Parathyroid adenoma (tissue), 2 donors: ENCODE data around the gene LTBP2.

Source experiments
- H2AFZ ChIP-seq: fragments of 300-600 bp; sonication (generic); one replicate; pipeline ENCODE4 v1.7.0; 2017; ENCODE audit warnings: antibody characterized with exemption, mild to moderate bottlenecking
- H3K27ac ChIP-seq: fragments of 300-600 bp; sonication (generic); one replicate; pipeline ENCODE4 v1.7.0; 2017
- H3K27me3 ChIP-seq: fragments of 300-600 bp; sonication (generic); one replicate; pipeline ENCODE4 v1.7.0; 2017; ENCODE audit warnings: low read length; ENCODE audit not compliant: control insufficient read depth, insufficient read depth
- H3K36me3 ChIP-seq: fragments of 300-600 bp; sonication (generic); one replicate; pipeline ENCODE4 v1.7.0; 2017; ENCODE audit warnings: low read length; ENCODE audit not compliant: control insufficient read depth, insufficient read depth
- H3K4me1 ChIP-seq: fragments of 300-600 bp; sonication (generic); one replicate; pipeline ENCODE4 v1.7.0; 2017; ENCODE audit warnings: control low read depth
- H3K4me2 ChIP-seq: fragments of 300-600 bp; sonication (generic); one replicate; pipeline ENCODE4 v1.7.0; 2017; ENCODE audit warnings: low read length
- H3K4me3 ChIP-seq: fragments of 300-600 bp; sonication (generic); one replicate; pipeline ENCODE4 v1.7.0; 2017; ENCODE audit warnings: low read depth, low read length
- H3K79me2 ChIP-seq: fragments of 300-600 bp; sonication (generic); one replicate; pipeline ENCODE4 v1.7.0; 2017; ENCODE audit warnings: control low read depth
- H3K9ac ChIP-seq: fragments of 300-600 bp; sonication (generic); one replicate; pipeline ENCODE4 v1.7.0; 2017; ENCODE audit warnings: mild to moderate bottlenecking
- H3K9me3 ChIP-seq: fragments of 300-600 bp; sonication (generic); one replicate; pipeline ENCODE4 v1.7.0; 2017; ENCODE audit warnings: low read length; ENCODE audit not compliant: control insufficient read depth
- TF ChIP-seq, protein P1 (sequence below): fragments of 300-600 bp; sonication (generic); IDR thresholded peaks from one replicate; pipeline ENCODE4 v1.7.0; 2017; ENCODE audit warnings: antibody characterized with exemption, mild to moderate bottlenecking
- donor health status: primary hyperparathyroidism.

LTBP2 gene

DNA sequence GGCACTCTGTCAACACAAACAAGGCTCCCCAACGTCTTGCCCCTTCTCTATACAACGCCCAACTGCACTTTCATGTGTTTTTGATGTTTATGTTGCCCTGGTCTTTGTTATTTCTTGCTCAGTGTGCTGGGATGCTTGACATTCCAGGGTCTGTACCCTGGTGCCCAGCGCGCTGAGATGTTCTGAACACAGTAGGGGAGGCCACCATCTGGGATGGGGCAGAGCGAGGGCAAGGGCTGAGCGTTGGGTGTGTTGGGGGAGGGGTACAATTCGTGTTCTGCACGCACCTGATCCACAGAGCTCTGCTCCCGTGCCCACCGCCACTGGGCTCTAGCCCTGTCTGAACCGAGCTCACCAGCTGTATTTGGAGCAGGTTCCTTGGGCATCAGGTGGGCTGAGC lies 65.6 kb downstream of the LTBP2 start:
- H3K9ac ChIP-seq, result no peak overlapping the region
- TF ChIP-seq, protein P1, sequence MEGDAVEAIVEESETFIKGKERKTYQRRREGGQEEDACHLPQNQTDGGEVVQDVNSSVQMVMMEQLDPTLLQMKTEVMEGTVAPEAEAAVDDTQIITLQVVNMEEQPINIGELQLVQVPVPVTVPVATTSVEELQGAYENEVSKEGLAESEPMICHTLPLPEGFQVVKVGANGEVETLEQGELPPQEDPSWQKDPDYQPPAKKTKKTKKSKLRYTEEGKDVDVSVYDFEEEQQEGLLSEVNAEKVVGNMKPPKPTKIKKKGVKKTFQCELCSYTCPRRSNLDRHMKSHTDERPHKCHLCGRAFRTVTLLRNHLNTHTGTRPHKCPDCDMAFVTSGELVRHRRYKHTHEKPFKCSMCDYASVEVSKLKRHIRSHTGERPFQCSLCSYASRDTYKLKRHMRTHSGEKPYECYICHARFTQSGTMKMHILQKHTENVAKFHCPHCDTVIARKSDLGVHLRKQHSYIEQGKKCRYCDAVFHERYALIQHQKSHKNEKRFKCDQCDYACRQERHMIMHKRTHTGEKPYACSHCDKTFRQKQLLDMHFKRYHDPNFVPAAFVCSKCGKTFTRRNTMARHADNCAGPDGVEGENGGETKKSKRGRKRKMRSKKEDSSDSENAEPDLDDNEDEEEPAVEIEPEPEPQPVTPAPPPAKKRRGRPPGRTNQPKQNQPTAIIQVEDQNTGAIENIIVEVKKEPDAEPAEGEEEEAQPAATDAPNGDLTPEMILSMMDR, result no peak
- H2AFZ ChIP-seq, result no peak overlapping the region
- H3K4me3 ChIP-seq, result no peak overlapping the region
- H3K4me2 ChIP-seq, result no peak overlapping the region
- no peaks in the 10 kb centered on the region for H3K9me3 ChIP-seq
- H3K36me3 ChIP-seq, result no peaks in the 10 kb centered on the region
- H3K27ac ChIP-seq, result no peak overlapping the region
- no peaks in the 10 kb centered on the region for H3K4me1 ChIP-seq
- H3K79me2 ChIP-seq, result no peaks in the 10 kb centered on the region
- H3K27me3 ChIP-seq, result no peaks in the 10 kb centered on the region

DNA sequence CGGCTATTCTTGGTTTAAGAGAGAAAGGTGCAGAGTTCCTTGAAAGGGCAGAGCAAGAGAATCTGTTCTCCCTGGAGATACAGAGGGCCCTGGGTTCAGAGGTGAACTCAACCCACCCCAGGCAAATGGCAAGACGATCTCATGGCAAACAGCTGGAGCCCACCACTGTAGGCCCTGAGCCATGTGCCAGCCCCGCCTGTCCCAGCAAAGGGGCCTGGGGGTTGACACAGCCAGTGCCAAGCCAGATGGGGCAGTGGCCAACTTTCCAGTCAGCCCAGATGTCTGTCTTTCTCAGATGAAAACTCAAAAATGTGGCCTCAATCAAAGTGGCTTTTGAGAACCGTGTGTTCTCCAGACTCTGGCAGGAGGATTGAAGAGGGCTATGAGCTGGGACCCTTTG lies 66.7 kb downstream of the LTBP2 start:
- Histone ChIP-seq H3K4me2 (no peak overlapping the region), H3K4me1 (no peaks in the 10 kb centered on the region), H3K27ac (no peak overlapping the region), H3K9me3 (no peaks in the 10 kb centered on the region), H2AFZ (no peak overlapping the region), H3K79me2 (no peaks in the 10 kb centered on the region), H3K9ac (no peak overlapping the region), H3K36me3 (no peaks in the 10 kb centered on the region), H3K4me3 (no peak overlapping the region), H3K27me3 (no peaks in the 10 kb centered on the region)
- TF ChIP-seq, protein P1, result no peak

DNA sequence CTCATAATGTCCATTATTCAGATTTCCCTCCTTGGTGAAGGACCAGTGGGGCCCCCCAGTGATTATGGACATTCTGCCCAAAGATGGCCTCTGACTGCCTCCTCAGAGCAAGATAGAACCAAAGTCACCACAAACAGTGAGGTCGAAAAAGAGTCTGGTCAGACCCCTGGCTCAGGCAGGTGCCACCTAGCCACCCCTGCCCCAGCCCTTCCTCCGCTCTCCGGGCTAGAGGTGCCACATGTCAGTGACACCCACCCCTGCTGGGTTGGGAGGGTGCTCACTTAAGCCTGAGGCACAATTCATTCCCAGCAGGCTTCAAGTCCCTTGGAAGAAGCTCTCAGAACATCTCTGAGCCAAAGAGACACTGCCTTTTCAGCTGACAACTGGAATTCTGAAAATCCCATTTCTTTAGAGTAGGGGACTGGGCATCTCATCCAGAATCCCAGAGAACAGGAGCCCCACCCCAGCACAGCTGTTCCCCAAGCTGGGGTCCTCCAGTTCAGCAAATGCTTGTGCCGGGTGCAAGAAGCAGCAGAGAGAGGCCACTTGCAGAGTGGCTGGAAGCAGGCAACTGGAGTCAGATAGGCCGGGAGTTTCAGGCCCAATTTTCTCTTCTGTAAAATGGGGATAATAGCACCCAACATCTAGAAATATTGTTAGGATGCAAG lies 68.1 kb downstream of the LTBP2 start:
- Histone ChIP-seq H3K36me3 (no peaks in the 10 kb centered on the region), H3K9ac (no peak overlapping the region), H3K27me3 (no peaks in the 10 kb centered on the region), H3K9me3 (no peaks in the 10 kb centered on the region), H3K4me2 (no peak overlapping the region), H2AFZ (no peak overlapping the region), H3K4me3 (no peak overlapping the region), H3K79me2 (no peaks in the 10 kb centered on the region), H3K27ac (no peak overlapping the region), H3K4me1 (no peaks in the 10 kb centered on the region)
- TF ChIP-seq, protein P1, result no peak

DNA sequence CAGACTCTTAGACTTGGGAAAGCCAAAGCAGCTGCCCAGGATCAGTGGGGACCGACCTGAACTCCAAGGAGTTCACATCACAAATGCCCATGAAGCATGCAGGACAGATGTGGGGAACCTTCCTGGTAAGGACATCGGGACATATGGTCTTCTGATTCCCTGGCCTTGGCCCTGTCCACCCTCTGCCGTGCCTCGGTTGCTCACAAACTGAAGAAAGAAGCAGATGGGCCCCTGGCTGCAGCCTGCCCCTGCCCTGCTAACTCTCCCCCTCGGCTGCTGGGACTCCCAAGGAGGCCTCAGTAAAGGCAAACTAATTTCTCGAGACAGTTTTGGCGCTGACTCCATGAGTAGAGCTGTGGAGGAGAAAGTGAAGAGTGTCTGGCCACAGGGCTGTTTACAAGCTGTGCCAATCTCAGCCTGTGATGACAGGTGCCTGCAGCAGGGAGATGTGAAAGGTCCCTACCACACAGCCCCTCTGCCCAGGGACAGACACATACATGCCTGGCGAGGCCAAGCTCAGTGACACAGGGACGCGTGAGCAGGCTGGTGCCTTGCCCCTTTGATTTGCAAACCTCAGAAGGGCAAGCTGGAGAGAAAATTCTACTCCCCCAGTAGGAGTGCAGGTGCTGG lies 69.9 kb downstream of the LTBP2 start:
- H2AFZ ChIP-seq, result no peak overlapping the region
- no peaks in the 10 kb centered on the region for H3K79me2 ChIP-seq
- no peak overlapping the region for H3K4me3 ChIP-seq
- no peaks in the 10 kb centered on the region for H3K27me3 ChIP-seq
- no peaks in the 10 kb centered on the region for H3K4me1 ChIP-seq
- no peak overlapping the region for H3K9ac ChIP-seq
- H3K36me3 ChIP-seq, result no peaks in the 10 kb centered on the region
- TF ChIP-seq, protein P1, result no peak
- no peak overlapping the region for H3K27ac ChIP-seq
- H3K9me3 ChIP-seq, result no peaks in the 10 kb centered on the region
- H3K4me2 ChIP-seq, result no peak overlapping the region

DNA sequence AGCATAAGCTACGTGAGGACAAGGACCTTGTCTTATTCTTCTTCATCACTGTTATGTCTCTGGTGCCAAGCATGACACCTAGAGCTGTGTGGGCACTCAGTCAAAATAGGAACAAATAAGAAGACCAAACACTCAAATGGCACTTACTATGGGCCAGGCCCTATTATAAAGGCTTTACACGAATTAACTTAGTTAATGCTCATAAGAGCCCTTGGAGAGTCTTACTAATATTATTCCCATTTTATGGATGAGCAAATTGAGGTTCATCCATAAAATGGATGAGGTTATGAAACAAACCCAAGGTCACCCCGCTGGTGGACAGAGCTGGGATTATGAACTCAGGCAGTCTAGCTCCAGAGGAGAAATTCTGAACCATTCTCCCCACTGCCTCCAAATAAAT lies 70.8 kb downstream of the LTBP2 start:
- Histone ChIP-seq H3K4me1 (no peaks in the 10 kb centered on the region), H3K27ac (no peak overlapping the region), H3K36me3 (no peaks in the 10 kb centered on the region), H3K9ac (no peak overlapping the region), H3K4me3 (no peak overlapping the region), H3K79me2 (no peaks in the 10 kb centered on the region), H3K9me3 (no peaks in the 10 kb centered on the region), H3K4me2 (no peak overlapping the region), H2AFZ (no peak overlapping the region), H3K27me3 (no peaks in the 10 kb centered on the region)
- TF ChIP-seq, protein P1, result no peak
